Peyer's patch (tissue), 4 donors: Measurements from ENCODE around the gene FXR2. TPM values are rescaled to one million over a fixed set of nuclear protein-coding genes. Genes with fewer than 3 reads are reported as not detected.
"Not testable (repeated sequence)": the region's sequence is repeated elsewhere in the genome, so short reads cannot be mapped to it uniquely, and the experiment has no call there.

ENCODE experiments used
- DNase-seq, 3 donors: peaks; one replicate each; pipeline ENCODE4 v3.0.0-alpha.2; 2017 to 2019
- H3K27ac ChIP-seq, 4 donors: fragments of 200-600 bp; sonication (generic); one replicate each; pipeline ENCODE4 v1.5.1; 2016 to 2019
- H3K27me3 ChIP-seq, 2 donors: fragments of 200-600 bp; sonication (generic); one replicate each; pipeline ENCODE4 v1.5.1; 2019
- H3K36me3 ChIP-seq, 3 donors: fragments of 200-600 bp; sonication (generic); one replicate each; pipeline ENCODE4 v1.5.1; 2016 to 2019
- H3K4me1 ChIP-seq, 4 donors: fragments of 200-600 bp; sonication (generic); one replicate each; pipeline ENCODE4 v1.5.1; 2016 to 2019
- H3K4me3 ChIP-seq, 4 donors: fragments of 200-600 bp; sonication (generic); 1 replicate in 3 of 4; 2 replicates in 1 of 4; pipeline ENCODE4 v1.5.1; 2016 to 2019; ENCODE audit warnings: mild to moderate bottlenecking in 1 of 4
- H3K9me3 ChIP-seq, 4 donors: fragments of 200-600 bp; sonication (generic); one replicate each; pipeline ENCODE4 v1.5.1; 2016 to 2019; ENCODE audit warnings: mild to moderate bottlenecking in 1 of 4
- POLR2A ChIP-seq, 2 donors: fragments of 450-650 bp; IDR thresholded peaks; one replicate each; pipeline ENCODE4 v1.5.1; 2017; ENCODE audit warnings: antibody characterized with exemption in 2 of 2, mild to moderate bottlenecking in 2 of 2, moderate library complexity in 2 of 2
- total RNA-seq, 4 donors: library from RNA; depleted of rRNA; stranded (reverse); fragments of >200 nt; gene quantifications; one replicate each; pipeline ENCODE4 v1.1.0, GENCODE V29; 2016
- TF ChIP-seq, protein P1 (sequence below), 6 experiments: fragments of 450-650 bp in 4 of 6; fragments of 200-600 bp in 2 of 6; sonication (generic) in 1 of 6; IDR thresholded peaks; one replicate each; pipeline ENCODE4 v1.5.1; 2017 to 2019; ENCODE audit warnings: antibody characterized with exemption in 6 of 6, mild to moderate bottlenecking in 3 of 6, moderate library complexity in 1 of 6

Gene FXR2
- total RNA-seq, 4 donors from 2014 or later = 28.8 to 38.1 (median 30.4) TPM

DNA sequence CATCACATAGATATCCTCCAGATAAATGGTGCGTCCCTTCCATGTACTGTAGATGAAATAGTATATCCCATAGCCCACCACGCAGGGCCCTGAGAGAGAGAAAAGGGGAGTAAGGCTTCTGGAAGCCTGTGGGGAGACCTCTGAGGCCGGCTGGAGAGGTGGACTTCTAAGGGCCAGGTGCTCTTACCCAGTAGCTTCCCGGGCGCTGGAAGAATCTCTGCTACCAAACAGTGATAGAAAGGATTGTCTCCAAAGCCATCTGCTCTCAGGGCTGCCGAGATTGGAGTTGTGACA is 12.2 kb upstream of the FXR2 start:
- no peaks in the 10 kb centered on the region for H3K27me3 ChIP-seq
- peaks cover 0 to 6% (median 0%) of the 10 kb centered on the region in 3 donors for H3K36me3 ChIP-seq
- H3K27ac ChIP-seq = peak overlapping the region; percentile 80 to 96 (median 94)
- peak overlapping the region; percentile 64 to 94 (median 86) for H3K4me3 ChIP-seq
- no peaks in the 10 kb centered on the region for H3K9me3 ChIP-seq
- no peak for TF ChIP-seq POLR2A (IDR thresholded peaks at IDR 0.05)
- peak in 1 of 3 donors; percentile 50 for DNase-seq
- H3K4me1 ChIP-seq = peaks cover 0 to 24% (median 2%) of the 10 kb centered on the region in 4 donors

DNA sequence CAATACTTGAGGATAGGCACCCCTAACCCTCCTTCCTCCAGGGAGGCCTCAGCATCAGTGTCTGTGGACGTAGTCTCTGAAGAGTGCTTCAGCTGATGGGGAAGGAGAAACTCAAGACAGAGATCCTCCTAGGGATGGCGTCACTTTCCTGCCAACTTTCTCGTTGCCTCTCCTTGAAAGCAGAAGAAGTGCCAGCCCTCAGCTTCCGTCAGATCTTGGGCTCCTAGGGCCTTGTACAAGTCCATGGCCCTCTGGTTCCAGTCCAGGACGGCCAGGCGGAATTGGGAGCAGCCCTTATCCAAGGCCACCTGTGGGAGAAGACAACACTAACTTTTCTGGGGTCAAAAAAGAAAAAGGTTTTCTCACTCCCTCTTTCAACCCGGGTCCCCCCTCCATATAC is 11.6 kb upstream of the FXR2 start:
- Histone ChIP-seq H3K27me3 (no peaks in the 10 kb centered on the region), H3K4me1 (peaks cover 0 to 24% (median 2%) of the 10 kb centered on the region in 4 donors), H3K27ac (peak overlapping the region in 3 of 4 donors; percentile 94 to 96 (median 95)), H3K9me3 (no peaks in the 10 kb centered on the region), H3K36me3 (peaks cover 0 to 6% (median 0%) of the 10 kb centered on the region in 3 donors), H3K4me3 (peak overlapping the region in 3 of 4 donors; percentile 84 to 94 (median 88))
- no peak for TF ChIP-seq POLR2A (IDR thresholded peaks at IDR 0.05)
- TF ChIP-seq, protein P1, sequence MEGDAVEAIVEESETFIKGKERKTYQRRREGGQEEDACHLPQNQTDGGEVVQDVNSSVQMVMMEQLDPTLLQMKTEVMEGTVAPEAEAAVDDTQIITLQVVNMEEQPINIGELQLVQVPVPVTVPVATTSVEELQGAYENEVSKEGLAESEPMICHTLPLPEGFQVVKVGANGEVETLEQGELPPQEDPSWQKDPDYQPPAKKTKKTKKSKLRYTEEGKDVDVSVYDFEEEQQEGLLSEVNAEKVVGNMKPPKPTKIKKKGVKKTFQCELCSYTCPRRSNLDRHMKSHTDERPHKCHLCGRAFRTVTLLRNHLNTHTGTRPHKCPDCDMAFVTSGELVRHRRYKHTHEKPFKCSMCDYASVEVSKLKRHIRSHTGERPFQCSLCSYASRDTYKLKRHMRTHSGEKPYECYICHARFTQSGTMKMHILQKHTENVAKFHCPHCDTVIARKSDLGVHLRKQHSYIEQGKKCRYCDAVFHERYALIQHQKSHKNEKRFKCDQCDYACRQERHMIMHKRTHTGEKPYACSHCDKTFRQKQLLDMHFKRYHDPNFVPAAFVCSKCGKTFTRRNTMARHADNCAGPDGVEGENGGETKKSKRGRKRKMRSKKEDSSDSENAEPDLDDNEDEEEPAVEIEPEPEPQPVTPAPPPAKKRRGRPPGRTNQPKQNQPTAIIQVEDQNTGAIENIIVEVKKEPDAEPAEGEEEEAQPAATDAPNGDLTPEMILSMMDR (IDR thresholded peaks at IDR 0.05) = no peak
- DNase-seq = no peak

DNA sequence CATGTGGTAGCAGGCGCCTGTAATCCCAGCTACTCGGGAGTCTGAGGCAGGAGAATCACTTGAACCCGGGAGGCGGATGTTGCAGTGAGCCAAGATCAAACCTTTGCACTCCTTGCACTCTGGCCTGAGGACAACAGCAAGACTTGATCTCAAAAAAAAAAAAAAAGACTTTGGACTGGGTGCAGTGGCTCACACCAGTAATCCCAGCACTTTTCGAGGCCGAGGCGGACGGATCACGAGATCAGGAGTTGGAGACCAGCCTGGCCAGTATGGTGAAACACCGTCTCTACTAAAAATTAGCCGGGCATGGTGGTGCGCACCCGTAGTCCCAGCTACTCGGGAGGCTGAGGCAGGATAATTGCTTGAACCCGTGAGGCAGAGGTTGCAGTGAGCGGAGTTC is 11.1 kb upstream of the FXR2 start:
- peak overlapping the region in 3 of 4 donors; percentile 94 to 96 (median 95) for H3K27ac ChIP-seq
- not testable (repeated sequence) for H3K9me3 ChIP-seq, H3K36me3 ChIP-seq, H3K27me3 ChIP-seq
- peak in 2 of 3 donors; percentile 60 to 61 for DNase-seq
- peak in 1 of 2 donors; percentile 22 for TF ChIP-seq POLR2A (IDR thresholded peaks at IDR 0.05)
- peak overlapping the region in 1 of 4 donors; percentile 84 for H3K4me3 ChIP-seq
- H3K4me1 ChIP-seq = peaks cover 0 to 24% (median 2%) of the 10 kb centered on the region in 4 donors

DNA sequence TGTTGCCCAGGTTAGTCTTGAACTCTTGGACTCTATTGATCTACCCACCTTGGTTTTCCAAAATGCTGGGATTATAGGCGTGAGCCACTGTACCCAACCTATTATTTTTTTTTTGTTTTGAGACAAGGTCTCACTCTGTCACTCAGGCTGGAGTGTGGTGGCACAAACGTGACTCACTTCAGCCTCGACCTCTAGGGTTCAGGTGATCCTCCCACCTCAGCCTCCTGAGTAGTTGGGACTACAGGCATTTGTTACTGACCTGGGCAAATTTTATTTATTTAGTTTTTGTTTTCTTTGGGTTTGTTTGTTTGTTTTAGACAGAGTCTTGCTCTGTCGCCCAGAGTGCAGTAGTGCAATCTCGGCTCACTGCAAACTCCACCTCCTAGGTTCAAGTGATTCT is 9.0 kb upstream of the FXR2 start:
- Histone ChIP-seq H3K27ac (no peak overlapping the region), H3K27me3 (no peaks in the 10 kb centered on the region), H3K4me1 (peaks cover 0 to 24% (median 2%) of the 10 kb centered on the region in 4 donors), H3K36me3 (peaks cover 0 to 6% (median 0%) of the 10 kb centered on the region in 3 donors), H3K4me3 (no peak overlapping the region), H3K9me3 (no peaks in the 10 kb centered on the region)
- TF ChIP-seq POLR2A (IDR thresholded peaks at IDR 0.05) = no peak
- TF ChIP-seq, protein P1 (IDR thresholded peaks at IDR 0.05) = no peak
- DNase-seq = no peak

DNA sequence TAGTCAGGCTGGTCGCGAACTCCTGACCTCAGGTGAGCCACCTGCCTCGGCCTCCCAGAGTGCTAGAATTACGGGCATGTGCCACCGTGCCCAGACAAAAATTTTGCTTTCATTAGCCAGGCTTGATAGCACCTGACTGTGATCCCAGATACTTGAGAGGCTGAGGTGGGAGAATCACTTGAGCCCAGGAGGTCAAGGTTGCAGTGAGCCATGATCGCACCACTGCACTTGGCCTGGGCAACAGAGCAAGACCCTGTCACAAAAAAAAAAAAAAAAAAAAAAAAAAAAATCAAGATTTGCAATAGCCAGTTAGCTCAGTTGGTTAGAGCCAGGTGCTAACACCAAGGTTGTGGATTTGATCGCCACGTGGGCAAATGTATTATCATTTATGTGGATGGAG is 6.1 kb upstream of the FXR2 start:
- Histone ChIP-seq H3K9me3 (no peaks in the 10 kb centered on the region), H3K4me1 (peaks cover 0 to 8% (median 0%) of the 10 kb centered on the region in 4 donors), H3K36me3 (peaks cover 0 to under 1% (median 0%) of the 10 kb centered on the region in 3 donors), H3K27me3 (no peaks in the 10 kb centered on the region), H3K27ac (no peak overlapping the region), H3K4me3 (no peak overlapping the region)
- TF ChIP-seq POLR2A (IDR thresholded peaks at IDR 0.05) = no peak
- TF ChIP-seq, protein P1 (IDR thresholded peaks at IDR 0.05) = no peak
- no peak for DNase-seq

DNA sequence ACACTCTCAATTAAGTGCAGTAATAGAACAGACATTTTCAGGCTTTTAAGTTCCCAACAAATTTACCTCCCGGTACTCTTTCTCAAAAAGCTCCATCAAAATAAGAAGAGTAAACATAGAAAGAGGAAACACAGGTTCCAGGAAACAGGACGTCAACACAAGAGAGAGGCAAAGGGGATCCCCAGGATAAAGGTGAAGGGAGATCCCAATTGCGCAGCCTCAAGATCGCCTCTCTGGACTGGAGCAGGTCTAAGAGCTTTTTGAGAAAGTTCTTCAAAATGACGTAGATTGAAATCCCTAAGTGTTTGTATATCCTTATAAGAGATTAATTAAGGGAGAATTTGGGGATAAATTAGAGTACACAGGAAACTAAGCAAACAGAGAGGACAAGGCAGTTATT is 3.9 kb upstream of the FXR2 start:
- Histone ChIP-seq H3K27me3 (no peaks in the 10 kb centered on the region), H3K9me3 (no peaks in the 10 kb centered on the region), H3K36me3 (no peaks in the 10 kb centered on the region), H3K4me1 (peaks cover 0 to 7% (median 3%) of the 10 kb centered on the region in 4 donors), H3K4me3 (no peak overlapping the region), H3K27ac (no peak overlapping the region)
- no peak for DNase-seq
- TF ChIP-seq, protein P1 (IDR thresholded peaks at IDR 0.05) = no peak
- no peak for TF ChIP-seq POLR2A (IDR thresholded peaks at IDR 0.05)

DNA sequence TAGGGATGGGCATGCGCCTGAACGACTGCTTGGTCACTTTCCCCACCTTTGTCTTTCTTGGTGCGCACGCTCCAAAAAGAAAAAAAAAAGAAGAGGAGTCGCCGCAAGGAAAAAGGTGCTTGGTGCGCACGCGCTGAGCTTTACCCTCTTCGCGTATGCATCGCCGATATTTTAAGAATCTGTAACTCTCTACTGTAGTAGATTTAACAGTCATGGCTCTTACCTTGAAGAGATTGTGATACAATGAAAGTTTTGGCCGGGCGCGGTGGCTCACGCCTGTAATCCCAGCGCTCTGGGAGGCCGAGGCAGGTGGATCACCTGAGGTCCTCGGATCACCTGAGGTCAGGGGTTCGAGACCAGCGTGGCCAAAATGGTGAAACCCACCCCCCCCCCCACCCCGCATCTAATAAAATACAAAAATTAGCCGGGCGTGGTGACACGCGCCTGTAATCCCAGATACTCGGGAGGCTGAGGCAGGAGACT is 609 bp upstream of the FXR2 start:
- H3K27me3 ChIP-seq = no peaks in the 10 kb centered on the region
- no peaks in the 10 kb centered on the region for H3K9me3 ChIP-seq
- H3K36me3 ChIP-seq = peaks cover 0 to 12% (median 0%) of the 10 kb centered on the region in 3 donors
- TF ChIP-seq, protein P1 (IDR thresholded peaks at IDR 0.05) = no peak
- no peak for TF ChIP-seq POLR2A (IDR thresholded peaks at IDR 0.05)
- H3K4me3 ChIP-seq = peak overlapping the region; percentile 34 to 97 (median 66)
- H3K27ac ChIP-seq = peak overlapping the region; percentile 78 to 100 (median 96)
- no peak for DNase-seq
- H3K4me1 ChIP-seq = peaks cover 0 to 31% (median 10%) of the 10 kb centered on the region in 4 donors
